T-helper 2 cell (primary cell): ENCODE results near the gene ERC2.

Experiments used
- DNase-seq, 5 experiments: peaks; one replicate each; pipeline versions ENCODE4 v3.0.0 to v3.0.0-alpha.2; 2012 to 2022

Gene ERC2

GRCh38 chr3:55812394-55813013 is 655.8 kb downstream of the ERC2 start:
- no peak for DNase-seq

- no peak for DNase-seq
These were observed 661.1 kb downstream of the ERC2 start for GRCh38 chr3:55807210-55807609.

- DNase-seq: no peak
These were observed 663.1 kb downstream of the ERC2 start for GRCh38 chr3:55805169-55805568.

GRCh38 chr3:55804170-55805095 is 663.8 kb downstream of the ERC2 start:
- DNase-seq: no peak

GRCh38 chr3:55802816-55803215 is 665.5 kb downstream of the ERC2 start:
- no peak for DNase-seq

GRCh38 chr3:55801676-55802075 is 666.6 kb downstream of the ERC2 start:
- DNase-seq: no peak

GRCh38 chr3:55801068-55801467 is 667.2 kb downstream of the ERC2 start:
- DNase-seq: no peak

- DNase-seq: no peak
These were observed 670.5 kb downstream of the ERC2 start for GRCh38 chr3:55797775-55798174.

GRCh38 chr3:55797084-55797483 is 671.2 kb downstream of the ERC2 start:
- no peak for DNase-seq

- DNase-seq: no peak
These were observed 671.7 kb downstream of the ERC2 start for GRCh38 chr3:55796533-55796932.

- no peak for DNase-seq
These were observed 672.5 kb downstream of the ERC2 start for GRCh38 chr3:55795746-55796145.

GRCh38 chr3:55795296-55795695 is 673.0 kb downstream of the ERC2 start:
- no peak for DNase-seq

GRCh38 chr3:55792742-55793141 is 675.5 kb downstream of the ERC2 start:
- no peak for DNase-seq

GRCh38 chr3:55792009-55792408 is 676.3 kb downstream of the ERC2 start:
- no peak for DNase-seq

GRCh38 chr3:55790596-55791350 is 677.5 kb downstream of the ERC2 start:
- DNase-seq: no peak

GRCh38 chr3:55789516-55789915 is 678.8 kb downstream of the ERC2 start:
- no peak for DNase-seq

GRCh38 chr3:55782807-55783206 is 685.5 kb downstream of the ERC2 start:
- no peak for DNase-seq

GRCh38 chr3:55782351-55782750 is 685.9 kb downstream of the ERC2 start:
- no peak for DNase-seq

- DNase-seq: no peak
These were observed 687.4 kb downstream of the ERC2 start for GRCh38 chr3:55780913-55781312.

GRCh38 chr3:55779543-55779942 is 688.7 kb downstream of the ERC2 start:
- no peak for DNase-seq

- no peak for DNase-seq
These were observed 692.7 kb downstream of the ERC2 start for GRCh38 chr3:55775366-55776154.

GRCh38 chr3:55774856-55775255 is 693.4 kb downstream of the ERC2 start:
- no peak for DNase-seq

GRCh38 chr3:55771503-55771902 is 696.8 kb downstream of the ERC2 start:
- no peak for DNase-seq
